ENCODE measurements around the gene PBOV1.

- TF ChIP-seq, protein P1, sequence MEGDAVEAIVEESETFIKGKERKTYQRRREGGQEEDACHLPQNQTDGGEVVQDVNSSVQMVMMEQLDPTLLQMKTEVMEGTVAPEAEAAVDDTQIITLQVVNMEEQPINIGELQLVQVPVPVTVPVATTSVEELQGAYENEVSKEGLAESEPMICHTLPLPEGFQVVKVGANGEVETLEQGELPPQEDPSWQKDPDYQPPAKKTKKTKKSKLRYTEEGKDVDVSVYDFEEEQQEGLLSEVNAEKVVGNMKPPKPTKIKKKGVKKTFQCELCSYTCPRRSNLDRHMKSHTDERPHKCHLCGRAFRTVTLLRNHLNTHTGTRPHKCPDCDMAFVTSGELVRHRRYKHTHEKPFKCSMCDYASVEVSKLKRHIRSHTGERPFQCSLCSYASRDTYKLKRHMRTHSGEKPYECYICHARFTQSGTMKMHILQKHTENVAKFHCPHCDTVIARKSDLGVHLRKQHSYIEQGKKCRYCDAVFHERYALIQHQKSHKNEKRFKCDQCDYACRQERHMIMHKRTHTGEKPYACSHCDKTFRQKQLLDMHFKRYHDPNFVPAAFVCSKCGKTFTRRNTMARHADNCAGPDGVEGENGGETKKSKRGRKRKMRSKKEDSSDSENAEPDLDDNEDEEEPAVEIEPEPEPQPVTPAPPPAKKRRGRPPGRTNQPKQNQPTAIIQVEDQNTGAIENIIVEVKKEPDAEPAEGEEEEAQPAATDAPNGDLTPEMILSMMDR (conservative IDR thresholded peaks at IDR 0.05; ENCODE audit: low read length): no peak
- no peak for TF ChIP-seq EZH2phosphoT487 (IDR thresholded peaks at IDR 0.05; ENCODE audit: borderline replicate concordance, low read depth, low read length)
Observed at GRCh38 chr6:138248011-138248410, 29.7 kb upstream of the PBOV1 start.

All from OCI-LY7 (cell line).